ENCODE data around the gene CD7.
A peak's percentile ranks its signal among the peaks of the same experiment; 100 is the strongest.

CD7 gene

DNA sequence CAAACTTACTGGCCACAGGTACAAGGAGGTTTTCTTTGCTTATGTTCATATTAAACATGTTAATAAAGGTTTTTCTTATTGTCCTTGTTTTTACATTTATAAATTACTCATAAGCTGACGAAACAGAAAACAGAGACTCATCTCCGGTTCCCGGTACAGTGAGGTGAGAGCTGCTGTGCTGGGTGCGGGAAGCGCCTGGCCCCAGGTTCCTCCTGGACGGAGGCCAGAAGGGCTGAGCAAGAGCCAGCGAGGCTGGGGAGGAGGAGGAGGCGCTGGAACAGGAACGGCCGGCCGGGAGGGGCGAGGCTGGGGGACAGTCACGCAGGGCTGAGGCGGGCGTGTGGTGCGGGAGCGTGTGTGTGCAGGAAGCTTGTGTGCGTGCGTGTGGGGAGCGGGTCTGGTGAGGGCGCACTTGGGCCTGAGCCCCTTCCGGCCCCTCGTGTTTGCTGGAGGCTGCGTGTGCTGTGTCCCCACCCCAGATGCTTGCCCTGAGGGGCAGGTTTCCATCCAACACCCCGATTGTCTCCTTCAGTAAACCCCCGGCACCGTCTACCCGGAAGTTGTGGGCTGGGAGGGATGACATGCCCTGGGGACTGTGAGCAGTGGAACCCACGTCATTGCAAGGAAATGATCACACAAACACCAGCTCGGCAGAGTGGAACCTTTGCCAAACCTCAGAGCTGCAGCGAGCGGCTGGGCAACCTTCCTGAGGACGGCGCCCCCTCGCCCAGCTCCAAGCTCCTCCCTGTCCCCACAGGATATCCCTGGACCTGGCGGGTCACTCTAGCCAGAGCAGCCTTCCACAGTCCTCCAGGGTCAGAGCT is 19.5 kb downstream of the CD7 start:
- DNase-seq = peak; percentile 69

DNA sequence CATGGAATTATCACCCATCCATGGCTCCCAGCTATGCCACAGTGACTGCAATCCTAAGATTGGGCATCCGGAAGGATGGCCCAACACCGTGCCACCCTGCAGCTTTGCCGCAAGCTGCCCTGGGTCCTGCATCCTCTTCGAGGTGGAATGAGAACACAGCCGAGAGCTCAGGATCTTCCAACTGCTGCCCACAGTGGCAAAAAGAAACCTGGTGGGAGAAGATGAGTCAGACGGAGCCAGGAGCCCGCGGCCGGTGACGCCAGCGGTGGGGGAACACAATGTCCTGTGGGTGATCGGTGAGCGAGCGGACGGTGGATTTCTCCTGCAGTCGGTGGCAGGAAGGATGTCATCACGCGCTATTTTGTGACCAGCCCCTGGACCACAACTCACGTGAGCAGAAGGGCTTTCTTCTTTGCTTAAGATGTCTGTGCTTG is 20.1 kb downstream of the CD7 start:
- peak; percentile 86 for DNase-seq

DNA sequence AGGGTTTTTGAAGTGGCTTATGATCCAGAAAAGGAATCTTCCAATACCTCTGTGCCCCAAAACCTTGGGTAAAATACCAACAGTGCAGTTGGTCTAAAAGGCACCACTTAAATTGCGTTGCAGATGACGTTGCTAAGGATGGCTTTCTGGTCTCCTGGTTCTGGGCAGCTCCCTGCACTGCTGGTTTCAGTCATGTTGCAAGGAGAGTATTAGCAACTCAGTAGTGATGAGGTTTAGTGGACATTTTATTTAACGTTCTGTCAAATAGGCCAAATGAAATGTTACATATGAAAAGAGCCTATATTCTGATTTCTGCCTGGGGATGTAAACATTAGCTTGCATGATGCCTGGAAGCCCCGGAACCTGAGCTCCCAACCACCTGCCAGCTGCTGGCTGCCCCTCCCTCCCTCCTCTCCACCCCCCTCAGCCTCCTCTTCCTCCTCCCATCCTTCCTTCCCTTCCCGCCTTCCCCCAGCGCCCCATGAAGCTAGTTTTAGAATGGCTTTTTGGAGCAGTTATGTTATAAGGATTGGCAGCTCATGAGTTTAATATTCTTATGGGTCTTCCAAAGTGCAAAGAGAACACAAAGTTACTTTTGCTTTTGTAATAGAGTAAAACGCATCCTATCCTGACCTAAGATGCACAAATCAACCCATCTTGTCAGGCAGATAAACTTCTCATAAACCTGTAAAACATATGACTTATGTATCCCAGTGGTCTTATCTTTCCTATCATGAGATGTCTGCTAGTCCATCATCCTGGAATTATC is 20.7 kb downstream of the CD7 start:
- DNase-seq = no peak

DNA sequence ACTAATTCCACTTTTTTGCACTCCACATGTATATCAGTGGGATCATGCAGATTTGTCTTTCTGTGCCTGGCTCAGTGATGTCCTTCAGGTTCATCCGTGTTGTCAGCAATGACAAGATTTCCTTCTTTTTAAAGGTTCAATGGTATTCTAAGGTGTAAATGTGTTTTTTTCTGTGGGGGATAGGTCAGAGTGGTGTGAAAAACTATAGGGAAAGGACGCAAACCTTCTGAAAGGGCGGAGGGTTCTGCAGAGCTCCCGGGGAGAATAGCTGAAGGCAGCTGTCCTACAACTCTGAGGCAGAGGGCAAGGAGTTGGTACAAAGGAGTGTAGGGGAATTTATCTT is 22.0 kb downstream of the CD7 start:
- no peak for DNase-seq

DNA sequence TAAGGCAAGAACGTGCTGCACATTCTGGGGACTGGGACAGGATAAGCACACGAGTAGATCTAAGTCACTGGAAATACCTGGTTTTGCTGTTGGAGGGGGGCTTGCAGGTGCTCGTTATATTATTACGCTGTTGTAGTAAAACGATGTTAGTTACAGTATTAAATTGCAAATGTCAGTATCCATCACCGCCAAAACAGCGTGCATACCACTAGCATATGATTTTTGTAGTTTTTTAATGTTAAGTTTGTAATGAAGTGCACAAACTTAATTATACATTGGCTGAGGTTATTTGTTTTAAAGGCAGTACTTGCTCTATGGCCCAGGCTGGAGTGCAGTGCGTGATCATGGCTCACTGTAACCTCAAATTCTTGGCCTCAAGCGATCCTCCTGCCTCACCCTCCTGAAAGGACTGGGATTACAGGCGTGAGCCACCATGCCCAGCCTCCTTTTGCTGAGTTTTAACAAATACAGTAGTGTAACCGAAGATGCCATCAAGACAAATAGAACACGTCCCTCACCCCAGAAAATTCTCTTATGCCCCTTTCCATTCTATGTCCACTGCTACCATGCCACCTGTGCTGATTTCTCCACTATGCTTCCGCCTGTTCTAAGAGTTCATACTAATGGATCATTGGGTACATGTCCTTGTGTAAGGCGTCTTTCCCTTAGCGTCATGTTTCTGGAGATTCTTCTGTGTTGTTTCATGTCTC is 23.2 kb downstream of the CD7 start:
- DNase-seq = no peak

DNA sequence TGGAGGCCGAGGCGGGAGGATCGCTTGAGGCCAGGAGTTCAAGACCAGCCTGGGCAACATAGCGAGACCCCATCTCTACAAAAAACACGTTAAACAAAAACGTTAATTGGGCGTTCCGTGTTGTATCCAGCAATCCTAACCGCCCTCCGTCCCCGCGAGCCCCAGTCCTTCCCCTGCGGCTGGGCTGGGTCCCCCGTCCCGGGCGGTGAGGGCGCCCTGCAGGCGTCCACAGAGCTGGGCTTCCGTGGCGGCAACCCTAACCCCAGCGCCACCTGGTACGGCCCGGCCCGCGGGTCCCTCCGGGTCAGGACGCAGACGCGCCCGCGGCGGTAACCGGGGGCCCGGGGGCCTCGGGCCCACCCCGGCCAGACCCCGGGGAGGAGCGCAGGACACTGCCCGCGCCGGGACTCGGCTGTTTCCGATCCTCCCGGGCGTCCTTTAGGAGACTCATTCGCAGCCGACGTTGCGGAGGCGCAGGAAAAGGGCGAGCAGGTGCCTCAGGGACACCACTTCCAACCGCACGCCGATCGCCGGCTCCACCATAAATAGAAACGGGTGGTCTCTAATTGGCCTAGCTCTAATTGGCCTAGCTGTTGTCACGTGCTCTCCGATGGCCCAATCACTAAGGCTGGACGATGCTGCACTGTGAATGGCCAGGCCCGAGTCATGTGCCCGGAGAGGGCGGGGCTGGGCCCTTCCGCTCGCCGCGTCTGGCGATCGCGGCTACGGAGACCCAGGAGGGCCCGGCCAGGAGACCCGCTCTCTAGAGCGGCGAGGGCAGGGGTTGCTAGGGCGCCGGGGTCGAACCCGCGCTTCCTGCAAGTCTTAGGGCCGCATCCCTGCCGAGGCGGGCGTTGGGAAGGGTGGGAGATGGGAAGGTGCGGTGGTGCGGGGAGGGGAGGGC is 24.9 kb downstream of the CD7 start:
- peak; percentile 73 for DNase-seq

DNA sequence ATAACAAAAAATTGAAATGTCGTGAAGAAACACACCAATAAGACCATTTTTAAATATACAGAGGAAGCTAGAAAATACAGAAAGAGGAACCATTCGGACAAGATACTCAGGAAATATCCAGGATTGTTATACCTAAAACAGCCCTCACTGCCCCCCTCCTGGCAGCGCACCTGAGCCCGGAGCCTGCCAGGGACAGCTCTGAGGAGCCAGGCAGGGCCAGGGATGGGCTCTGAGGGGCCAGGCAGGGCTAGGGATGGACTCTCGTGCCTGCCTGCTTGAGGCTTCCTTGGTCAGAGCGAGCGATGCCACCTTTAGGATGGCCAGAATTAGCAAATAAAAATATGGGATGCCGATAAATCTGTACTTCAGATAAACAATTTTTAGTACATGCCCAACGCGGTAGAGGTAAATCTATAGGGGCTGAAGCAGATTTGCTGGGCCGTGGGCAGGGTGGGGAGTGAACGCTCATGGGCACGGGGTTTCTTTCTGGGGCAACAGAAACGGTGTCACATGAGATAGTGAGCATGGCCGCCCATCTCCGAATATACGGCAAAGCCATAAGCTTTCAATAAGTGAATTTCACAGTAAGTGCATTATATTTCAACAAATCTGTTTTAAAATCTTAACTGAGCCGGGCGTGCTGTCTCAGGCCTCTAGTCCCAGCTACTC is 25.7 kb downstream of the CD7 start:
- no peak for DNase-seq

DNA sequence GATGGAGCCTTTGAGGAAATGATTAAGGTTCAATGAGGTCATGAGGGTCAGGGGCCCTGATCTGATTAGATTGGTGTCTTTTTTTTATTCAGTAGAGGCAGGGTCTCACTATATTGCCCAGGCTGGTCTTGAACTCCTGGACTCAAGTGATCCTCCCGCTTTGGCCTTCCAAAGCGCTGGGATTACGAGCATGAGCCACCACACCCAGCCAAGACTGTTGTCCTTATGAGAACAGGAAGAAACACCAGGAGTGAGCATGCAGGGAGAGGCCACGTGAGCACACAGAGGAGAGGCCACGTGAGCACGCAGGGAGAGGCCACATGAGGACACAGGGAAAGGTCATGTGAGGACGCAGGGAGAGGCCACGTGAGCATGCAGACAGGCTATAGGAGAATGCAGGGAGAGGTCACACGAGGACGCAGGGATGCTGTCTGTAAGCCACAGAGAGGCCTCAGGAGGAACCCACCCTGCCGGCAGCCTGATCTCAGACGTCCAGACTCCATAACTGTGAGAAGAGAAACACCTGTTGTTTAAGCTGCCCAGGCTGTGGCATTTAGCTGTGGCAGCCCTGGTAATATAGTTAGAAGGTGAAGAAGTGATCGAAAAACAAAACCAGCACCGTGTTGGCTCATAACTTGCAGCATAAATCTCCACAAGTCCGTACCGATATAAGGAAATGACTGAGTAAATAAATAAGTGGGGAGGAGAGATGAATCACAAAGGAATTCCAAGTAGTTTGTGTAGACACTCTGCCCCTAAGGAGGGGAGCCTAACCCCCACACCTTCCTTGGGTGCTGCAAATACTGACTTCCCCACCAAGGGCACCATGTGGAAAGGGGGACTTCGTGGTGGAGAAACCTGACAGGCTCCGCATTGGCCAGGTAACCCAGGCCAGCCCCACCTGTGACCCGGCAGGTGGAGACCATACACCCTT is 29.3 kb downstream of the CD7 start:
- no peak for DNase-seq

DNA sequence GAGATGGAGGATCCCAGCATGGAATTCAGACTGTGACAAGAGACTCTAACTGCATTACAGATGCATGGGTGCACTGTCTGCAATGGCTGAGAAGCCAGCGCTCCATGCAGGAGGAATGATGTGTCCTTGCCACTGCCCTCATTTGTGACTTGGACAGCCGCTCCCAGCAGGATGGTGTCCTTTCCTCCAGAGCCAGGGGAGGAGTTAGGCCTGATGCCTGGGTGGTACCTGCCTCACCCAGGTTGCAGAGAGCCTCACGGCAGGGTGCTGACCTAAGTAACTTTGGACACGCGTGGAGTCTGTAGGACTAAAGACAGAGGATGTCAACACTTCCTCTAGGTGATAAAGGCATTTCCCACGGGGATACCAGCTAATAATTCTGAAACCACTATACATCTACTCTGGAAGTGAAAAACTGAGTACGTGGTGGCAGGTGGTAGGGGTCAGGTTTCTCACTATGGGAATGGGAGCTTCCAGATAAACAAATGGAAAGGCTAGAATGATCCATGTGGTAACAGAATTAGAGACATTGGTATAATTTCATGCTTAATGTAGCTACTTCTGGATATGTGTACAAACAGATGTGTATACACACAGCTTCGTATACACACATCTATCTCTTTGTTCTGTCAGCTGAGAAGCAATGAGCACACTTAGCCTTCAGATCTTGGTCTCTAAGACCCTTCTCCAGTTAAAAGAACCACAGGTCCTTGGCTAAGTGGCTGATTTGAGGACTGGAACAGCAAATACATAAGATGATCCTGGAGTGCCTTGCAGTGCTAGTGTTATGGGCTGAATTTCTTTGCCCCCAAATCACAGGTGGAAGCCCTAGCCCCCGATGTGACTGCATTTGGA is 30.2 kb downstream of the CD7 start:
- DNase-seq = no peak

DNA sequence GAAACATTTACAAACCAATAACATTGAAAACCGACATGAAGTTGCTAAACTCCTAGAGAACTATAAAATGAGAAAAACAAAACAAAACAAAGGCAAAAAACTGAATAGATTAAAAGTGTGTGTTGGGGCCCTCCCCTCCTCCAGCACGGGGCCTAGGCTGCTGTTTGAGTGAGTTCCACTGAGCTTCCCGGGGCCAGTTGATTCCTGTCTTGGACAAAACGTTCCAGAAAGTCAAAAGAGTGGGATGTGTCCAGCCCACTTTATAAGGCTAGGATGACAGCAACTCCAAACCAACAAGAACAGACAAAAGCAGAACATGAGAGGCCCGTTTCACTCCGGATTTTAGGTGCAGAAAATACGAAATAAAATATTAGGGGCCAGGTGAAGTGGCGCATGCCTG is 32.3 kb downstream of the CD7 start:
- DNase-seq = no peak

DNA sequence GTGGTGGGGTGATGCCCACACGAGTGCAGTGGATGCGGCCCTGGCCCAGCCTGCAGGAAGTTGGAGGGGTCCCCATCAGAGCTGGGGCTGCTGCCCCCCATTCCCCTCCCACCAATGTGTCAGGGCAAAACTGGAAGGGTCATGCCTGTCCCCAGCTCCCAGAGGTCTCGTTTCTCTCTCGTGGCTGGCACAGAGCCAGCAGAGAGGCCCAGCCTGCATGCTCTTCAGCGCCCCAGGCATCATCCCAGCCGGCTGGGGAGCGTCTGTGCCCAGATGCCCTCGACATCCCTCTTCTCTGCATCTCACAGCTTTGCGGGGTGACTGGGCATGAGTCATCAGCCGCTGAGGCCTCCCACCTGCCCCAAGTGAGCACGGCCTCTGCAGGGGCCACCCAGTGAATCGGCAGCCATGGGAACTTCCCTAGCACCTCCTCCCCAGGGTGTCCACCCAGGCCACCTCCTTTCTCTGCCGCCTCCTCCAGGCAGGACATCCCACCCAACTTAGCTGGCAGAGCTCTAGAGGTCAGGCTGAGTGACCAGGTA is 34.1 kb downstream of the CD7 start:
- DNase-seq = no peak

DNA sequence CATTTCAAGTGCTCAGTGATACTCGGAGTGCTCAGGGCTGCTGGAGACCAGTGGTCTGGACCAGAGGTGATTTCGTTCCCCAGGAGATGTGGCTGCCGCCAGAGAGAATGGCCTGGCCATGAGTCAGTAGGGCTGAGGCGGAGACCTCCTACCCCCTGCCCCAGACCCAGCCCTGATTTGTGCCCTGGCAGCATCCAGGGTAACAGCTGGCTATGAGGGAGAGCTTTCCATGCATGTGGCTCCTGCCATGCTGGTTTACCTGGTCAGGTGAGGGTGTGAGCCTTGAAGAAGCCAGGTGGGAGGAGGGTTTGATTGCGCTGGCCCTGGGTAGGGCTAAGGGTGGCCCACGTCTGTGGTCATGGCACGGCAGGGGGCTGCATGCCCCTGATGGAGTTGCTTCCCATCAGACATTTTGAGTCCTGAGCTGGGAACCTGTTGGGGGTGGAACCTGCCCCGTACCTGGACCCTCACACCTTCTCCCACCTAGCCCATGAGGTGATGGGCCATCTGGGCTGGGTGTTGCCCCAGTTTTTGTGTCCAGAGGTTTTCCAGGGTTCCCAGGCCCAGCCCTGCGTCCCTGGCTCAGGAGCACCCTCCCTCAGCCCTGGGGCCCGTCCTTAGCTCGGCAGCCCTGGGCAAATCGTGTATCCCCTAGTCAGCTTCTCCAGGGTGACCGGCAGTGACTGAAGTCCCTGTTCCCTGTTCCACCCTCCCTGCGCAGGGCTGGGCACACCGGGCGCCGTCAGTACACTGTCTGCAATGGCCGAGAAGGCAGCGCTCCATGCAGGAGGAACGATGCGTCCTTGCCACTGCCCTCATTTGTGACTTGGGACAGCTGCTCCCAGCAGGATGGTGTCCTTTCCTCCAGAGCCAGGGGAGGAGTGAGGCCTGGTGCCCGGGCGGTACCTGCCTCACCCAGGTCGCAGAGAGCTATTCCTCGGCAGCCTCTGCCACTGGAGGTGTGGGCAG is 34.9 kb downstream of the CD7 start:
- no peak for DNase-seq

DNA sequence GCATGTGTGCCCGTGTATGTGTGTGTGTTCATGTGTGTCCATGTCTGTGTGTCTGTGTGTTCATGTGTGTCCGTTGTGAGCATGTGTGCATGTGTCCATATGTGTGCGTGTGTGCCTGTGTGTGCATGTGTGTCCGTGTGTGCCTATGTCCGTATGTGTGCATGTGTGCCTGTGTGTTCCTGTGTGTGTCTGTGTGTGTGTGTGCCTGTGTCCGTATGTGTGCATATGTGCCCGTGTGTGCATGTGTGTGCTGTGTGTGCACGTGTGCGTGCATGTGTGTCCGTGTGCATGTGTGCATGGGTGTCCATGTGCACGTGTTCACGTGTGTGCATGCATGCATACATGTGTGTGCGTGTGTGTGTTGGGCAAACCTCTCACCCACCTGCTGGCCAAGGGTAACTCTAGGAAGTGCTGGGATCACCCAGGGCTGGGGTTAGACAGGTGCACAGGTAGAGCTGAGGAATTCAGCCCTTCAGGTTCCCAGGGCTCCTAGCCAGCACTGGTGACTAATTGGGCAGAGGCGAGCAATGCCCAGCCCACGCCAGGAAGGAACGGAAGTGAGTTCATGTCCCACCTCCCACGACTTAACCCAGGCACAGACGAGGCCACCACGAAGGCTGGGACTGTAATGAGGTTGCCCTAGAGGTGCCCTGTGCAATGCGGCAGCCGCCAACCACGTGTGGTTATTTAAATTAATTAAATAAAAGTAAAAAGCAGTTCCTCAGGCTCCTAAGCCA is 35.7 kb downstream of the CD7 start:
- DNase-seq = no peak

DNA sequence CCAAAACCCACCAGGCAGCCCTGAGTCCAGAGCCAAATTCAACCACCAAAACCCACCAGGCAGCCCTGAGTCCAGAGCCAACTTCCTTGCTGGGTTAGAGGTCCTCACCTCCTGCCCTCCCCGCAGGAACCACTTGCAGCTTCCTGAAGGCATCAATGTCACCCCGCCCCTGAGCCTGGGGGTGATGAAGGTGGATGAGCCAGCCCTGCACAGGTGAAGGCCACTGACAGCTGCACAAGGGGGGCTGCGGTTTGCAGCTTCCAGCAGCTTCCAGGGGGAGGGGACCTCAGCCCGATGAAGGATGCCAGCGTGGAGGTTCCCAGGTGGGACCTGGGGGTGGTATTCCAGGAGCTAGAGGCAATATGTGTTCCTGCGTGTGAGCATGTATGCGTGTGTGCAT is 36.3 kb downstream of the CD7 start:
- DNase-seq = no peak

DNA sequence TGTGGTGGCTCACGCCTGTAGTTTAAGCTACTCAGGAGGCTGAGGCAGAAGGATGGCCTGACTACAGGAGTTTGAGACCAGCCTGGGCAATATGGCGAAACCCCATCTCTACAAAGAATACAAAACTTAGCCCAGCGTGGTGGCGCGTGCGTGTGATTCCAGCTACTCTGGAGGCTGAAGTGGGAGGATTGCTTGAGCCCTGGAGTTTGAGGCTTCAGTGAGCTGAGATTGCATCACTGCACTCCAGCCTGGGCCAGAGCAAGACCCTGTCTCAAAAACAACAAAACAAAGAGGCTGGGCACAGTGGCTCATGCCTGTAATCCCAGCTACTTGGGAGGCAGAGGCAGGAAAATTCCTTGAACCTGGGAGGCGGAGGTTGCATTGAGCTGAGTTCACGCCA is 36.9 kb downstream of the CD7 start:
- DNase-seq = no peak

DNA sequence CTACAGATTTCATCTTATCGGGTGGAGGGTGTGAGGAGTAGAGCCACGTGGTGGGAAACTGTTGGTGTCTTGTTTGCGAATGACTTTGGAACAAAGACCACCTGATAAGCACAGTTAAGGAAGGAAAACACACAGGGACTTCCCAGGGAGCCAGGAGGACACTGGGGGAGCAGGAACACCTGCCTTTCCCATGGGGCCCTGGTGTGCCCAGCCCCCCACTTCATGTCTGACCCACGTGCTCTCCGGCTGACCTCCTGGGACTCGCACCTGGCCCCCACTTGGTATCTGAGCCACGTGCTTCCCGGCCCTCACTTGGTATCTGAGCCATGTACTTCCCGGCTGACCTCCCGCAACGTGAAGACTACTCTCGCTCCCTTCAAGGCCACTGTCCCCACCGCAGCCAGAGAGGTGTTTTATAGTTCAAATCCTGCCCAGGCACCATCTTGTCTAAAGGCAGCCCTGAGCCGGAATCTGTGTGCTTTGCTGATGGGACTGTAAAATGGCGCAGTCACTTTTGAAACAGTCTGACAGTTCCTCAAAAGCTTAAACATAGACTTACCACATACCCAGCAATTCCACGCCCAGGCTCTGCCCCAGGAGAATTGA is 38.5 kb downstream of the CD7 start:
- DNase-seq = no peak

DNA sequence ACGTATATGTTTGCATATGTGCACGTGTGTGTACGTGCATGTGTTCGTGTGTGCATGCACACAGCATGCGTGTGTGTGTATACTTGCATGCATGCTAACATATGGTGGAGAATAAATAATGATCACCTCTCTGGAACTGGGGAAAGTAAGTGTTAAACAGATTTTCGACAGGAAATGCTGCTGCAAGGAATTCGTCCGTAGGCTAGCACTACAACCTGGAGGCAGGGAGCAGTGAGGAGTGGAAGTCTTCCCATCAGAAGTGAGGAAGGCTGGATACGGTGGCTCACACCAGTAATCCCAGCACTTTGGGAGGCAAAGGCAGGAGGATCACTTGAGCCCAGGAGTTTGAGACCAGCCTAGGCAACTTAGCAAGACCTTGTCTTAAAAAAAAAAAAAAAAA is 39.1 kb downstream of the CD7 start:
- no peak for DNase-seq
